GF-D8 (cell line): Measurements from ENCODE around the gene CCL14.

Experiments
- DNase-seq: peaks from one replicate; lab custom pipeline; 2025; lab: John Stamatoyannopoulos, UW

Gene CCL14

DNA sequence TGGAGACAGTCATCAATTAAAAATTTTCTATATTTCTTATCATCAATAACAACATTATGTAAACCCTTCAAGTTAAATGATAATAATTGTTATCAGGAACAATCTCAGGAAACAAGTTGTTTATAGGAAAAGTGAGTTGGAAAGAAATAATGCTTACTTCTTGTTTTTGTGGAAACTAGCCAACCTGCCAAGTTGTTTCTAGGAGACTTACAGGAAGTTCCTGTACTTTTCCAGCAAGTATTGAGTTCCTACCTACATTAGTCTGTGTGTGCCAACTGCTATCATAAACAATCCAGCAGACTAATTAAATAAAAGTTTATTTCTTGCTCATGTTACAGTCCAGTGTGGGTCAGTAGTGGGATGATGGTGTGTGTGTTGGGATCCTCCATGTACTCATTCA is 1.6 kb upstream of the CCL14 start:
- DNase-seq: no peak

DNA sequence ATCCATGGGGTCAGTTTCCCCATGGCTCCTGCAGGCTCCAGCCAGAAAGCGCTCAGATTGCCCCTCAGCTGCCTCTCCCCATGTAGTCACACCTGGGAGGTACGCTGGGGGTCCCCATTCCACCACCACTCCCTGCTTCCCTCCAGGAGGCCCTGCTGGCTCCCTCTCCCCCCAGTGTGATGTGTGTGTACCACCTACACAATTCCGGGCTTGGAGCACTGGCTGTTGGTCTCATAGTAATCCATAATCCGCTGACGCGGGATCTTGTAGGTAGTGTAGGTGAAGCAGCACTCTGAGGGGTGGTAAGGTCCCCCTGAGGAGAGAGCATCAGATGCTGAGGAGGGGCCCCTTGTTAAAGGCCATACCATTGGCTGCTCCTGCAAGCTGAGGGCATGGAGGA is 2.4 kb downstream of the CCL14 start:
- DNase-seq: no peak

- no peak for DNase-seq
These were observed 3.9 kb downstream of the CCL14 start for GRCh38 chr17:35982409-35983191.

DNA sequence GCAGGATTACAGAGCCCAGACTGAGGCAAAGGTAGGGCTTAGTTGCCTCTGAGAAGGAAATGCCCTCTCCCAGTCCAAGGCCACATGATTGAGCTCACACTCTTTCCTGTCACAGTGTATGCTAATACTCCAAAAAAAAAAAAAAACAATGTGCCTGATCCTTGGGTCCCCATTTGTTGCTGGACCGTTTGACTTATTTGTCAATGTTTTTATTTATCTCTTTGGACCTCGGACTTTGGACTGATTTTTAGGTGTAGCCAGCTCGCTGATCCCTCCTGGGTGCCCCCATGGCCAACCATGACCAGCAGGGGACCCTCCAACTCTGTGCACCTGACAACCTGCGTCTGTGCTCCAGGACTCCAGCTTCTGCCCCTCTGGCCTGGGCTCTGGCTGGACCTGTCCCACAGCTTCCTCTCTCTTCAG is 4.6 kb downstream of the CCL14 start:
- no peak for DNase-seq

DNA sequence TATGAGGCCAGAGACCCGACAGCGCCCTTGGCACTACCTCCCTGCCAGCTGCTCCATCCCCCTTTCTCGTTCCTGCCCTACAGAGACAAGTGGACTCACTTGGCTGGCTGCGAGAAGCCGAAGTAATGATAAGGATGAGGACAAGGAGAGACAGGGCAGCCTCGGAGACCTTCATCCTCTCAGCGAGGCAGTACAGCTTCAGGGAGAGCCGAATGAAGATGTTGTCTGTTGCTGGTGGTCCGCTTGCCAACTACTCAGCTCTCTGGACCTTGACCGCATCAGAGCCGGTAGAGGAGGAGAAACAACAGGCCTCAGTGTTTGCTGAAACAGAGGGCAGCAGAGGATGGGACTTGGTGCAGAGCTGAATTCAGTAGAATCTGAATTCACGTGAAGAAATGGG is 5.3 kb downstream of the CCL14 start, which contains the start of gene CCL16:
CCL16 (minus strand) TSS at position 252 of the 400 bp plus-strand sequence; CDS start at position 175, 77 bp downstream.
- DNase-seq: no peak

GRCh38 chr17:35978346-35978745 is 8.2 kb downstream of the CCL14 start:
- DNase-seq: no peak

GRCh38 chr17:35977509-35977908 is 9.0 kb downstream of the CCL14 start:
- no peak for DNase-seq

DNA sequence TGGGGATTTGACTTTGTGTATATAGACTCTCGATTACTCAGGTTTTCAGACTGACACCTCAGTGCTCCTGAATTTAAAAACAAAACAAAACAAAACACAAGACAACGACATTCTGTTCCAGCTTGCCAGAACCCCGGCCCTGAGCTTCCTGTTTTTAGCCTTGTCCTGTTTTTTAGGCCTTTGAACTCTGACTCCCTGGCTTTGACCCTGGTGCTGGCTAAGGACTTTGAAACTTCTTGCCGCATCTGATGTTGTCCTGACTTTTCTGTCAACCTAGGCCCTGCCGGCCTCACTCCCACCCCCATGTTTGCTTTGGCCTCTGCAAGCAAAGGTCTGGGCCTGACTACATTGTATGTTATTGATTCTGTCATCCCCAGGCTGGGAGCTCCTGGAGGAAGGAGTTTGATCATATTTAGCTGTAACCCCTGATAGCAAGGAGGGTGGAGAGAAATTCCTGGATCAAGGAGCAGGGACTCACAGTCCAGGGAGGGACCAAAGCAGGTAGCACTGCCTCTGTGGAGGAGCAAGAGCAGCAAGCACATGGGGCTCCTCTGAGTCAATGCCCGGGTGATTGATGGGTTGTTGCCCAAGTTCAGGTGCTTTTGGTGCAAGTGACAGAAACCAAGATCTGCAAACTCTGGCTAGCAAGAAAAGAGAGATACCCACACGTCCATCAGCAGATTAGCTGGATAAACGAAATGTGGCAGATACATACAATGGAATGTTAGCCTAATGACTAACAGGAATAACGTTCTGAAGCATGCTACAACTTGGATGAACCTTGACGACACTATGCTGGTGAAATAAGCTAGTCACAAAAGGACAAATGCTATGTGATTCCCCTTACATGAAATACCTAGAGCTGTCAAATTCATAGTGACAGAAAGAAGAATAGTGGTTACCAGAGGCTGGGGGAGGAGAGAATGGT is 12.9 kb downstream of the CCL14 start:
- DNase-seq: no peak

- DNase-seq: no peak
These were observed 13.6 kb downstream of the CCL14 start for GRCh38 chr17:35972945-35973332.

DNA sequence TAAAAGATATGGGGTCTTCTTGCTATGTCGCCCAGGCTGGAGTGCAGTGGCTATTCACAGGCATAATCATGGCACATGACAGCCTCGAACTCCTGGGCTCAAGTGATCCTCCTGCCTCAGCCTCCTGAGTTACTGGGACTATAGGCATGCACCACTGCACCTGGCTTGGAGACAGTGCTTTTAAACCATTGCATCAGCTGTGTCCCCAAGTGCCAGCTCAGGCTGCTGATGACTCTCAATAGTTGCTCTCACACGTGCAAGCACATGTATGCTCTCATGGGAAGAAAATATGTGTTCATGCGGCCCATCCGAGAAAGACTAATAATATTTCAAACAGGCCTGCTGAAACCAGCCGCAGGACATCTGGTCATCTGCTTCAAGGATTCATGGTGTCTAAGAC is 14.0 kb downstream of the CCL14 start:
- DNase-seq: no peak

GRCh38 chr17:35972066-35972465 is 14.5 kb downstream of the CCL14 start:
- DNase-seq: no peak

- DNase-seq: no peak
These were observed 16.8 kb downstream of the CCL14 start for GRCh38 chr17:35969558-35970380.

DNA sequence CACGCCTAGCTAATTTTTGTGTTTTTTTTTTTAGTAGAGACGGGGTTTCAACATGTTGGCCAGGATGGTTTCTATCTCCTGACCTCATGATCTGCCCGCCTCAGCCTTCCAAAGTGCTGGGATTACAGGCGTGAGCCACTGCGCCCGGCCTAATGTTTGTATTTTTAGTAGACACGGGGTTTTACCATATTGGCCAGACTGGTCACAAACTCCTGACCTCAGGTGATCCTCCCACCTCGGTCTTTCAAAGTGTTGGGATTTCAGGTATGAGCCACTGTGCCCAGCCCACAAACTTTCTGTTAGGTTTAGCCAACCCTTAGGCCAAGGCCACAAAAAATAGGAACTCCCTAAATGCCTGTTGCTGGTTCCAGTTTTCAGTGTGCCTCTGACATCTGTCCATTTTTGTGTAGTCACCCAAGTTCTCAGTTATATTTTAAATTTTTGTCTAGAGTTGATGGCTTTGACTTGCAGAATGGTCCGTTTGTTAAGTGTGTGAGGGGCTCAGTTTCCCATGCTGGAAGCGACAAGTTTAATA is 17.9 kb downstream of the CCL14 start:
- no peak for DNase-seq

DNA sequence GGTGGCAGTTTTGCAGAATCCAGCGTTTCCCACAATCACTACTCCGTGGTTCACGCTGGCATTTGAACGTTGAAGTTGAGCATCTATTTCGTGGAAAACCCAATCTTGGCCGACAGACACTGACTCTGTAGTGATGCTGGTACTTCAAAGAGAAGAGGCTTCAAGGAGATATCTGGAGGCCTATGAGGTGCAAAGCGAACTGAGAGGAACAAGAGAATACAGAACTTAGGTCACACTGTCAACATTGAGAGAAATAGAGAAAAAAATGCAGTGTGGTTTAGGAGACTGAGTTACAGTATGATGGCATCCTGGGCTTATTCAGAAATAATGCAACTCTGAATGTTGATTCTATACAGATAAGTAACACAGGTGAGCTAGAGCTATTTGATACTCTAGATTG is 21.3 kb downstream of the CCL14 start:
- no peak for DNase-seq

- DNase-seq: no peak
These were observed 22.9 kb downstream of the CCL14 start for GRCh38 chr17:35963663-35964062.

DNA sequence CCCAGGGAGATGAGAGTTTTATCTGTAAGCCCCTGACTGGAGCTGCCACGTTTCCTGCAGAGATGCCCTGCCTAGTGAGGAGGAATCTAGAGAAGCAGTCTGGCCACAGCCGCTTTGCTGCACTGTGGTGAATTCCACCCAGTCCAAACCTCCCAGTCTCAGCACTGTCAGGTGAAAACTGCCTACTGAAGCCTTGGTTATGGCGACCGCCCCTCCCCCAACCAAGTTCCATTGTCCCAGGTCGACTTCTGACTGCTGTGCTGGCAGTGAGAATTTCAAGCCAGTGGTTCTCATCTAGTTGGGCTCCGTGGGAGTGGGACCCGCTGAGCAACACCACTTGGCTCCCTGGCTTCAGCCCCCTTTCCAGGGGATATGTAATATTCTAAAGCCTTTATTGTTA is 32.8 kb downstream of the CCL14 start:
- DNase-seq: no peak

DNA sequence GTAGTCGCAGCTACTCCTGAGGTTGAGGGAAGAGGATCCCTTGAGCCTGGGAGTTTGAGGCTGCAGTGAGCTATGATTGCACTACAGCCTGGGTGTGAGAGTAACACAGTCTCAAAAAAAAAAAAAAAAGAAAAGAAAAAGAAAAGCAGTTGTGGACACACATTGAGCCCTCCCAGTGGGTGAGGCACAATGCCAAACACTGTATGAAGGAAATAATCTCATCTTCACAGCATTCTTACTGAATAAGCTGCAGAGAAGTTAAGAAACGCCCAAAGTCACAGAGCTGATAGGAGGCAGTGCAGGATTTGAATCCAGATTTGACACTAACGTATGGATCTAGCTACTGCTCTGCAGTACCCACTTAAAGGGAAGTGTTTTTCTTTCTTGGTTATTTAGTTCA is 37.1 kb downstream of the CCL14 start:
- no peak for DNase-seq

- DNase-seq: no peak
These were observed 38.4 kb downstream of the CCL14 start for GRCh38 chr17:35948092-35948491.

DNA sequence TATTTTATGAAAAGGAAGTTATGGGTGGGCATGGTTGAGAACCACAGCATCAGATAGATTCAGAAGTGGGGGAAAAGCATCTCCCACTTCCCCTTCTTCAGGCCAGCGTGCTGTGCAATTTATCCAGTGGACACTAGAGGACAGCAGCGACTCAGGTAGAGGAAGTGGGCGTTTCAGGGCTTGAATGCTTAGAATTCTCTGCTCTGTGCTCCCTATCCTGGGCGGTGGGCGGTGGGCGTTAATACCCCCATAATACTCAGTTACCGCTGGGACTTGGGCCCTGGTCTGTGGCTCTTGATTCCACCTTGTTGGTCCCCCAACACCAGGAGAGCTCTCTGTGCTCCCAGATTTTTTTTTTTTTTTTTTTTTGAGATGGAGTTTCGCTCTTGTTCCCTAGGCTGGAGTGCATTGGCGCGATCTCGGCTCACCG is 39.4 kb downstream of the CCL14 start:
- DNase-seq: peak; percentile 1

- no peak for DNase-seq
These were observed 42.4 kb downstream of the CCL14 start for GRCh38 chr17:35944151-35944550.

DNA sequence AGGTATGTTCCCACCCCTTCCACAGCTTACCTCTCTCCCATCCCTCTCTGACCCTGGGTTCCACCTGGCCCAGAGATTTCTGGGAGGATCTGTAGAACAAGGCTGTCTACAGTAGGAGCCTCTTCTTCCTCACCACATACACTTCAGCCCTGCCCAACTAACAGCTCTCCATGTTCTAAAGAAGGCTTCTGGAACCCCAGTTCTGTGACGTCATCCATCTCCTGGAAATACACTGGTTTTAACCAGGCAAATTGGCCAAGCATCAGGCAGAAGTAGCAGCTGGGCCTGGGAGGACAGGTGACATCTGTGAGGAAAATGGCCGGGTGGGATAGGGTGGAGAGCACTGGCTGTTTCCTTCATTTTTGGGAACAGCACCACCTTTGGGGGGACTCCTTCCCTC is 43.0 kb downstream of the CCL14 start, which contains the start of gene LYZL6:
LYZL6 (minus strand) TSS at position 177 of the 400 bp plus-strand sequence. CDS start 4,357 bp downstream, outside the sequence.
- DNase-seq: no peak
